OCI-LY7 (cell line): Measurements from ENCODE around the gene TBATA. TPM values are rescaled to one million over a fixed set of nuclear protein-coding genes. Genes with fewer than 3 reads are reported as not detected.

Experiments
- BruUV-seq: library from RNA; stranded (reverse); fragments of 400-500 nt; replicated peaks from 2 replicates; lab custom pipeline; 2021; lab: Mats Ljungman, UMichigan
- CTCF ChIA-PET: fragments of 300-600 bp; sonication (Branson Sonifier 250); formaldehyde crosslinking; loops from one replicate; lab custom pipeline; 2022; ENCODE audit warnings: antibody characterized with exemption; ENCODE audit not compliant: unreplicated experiment; lab: Charles Lee
- POLR2A ChIA-PET: fragments of 300-600 bp; sonication (Branson Sonifier 250); formaldehyde crosslinking; loops from one replicate; lab custom pipeline; 2022; ENCODE audit warnings: antibody characterized with exemption; lab: Charles Lee
- DNase-seq: peaks from one replicate; pipeline ENCODE4 v3.0.0-alpha.2; 2015; ENCODE audit warnings: low spot score
- H2AFZ ChIP-seq: fragments of 200-600 bp; sonication (generic), shearing (Covaris generic); 2 replicates; pipeline ENCODE4 v1.6.1; 2014; ENCODE audit warnings: mild to moderate bottlenecking, antibody characterized with exemption, low read length, moderate library complexity
- H3K27ac ChIP-seq: fragments of 200-600 bp; sonication (generic); 2 replicates; pipeline ENCODE4 v1.5.1; 2014; ENCODE audit warnings: mixed run types, low read depth, mild to moderate bottlenecking, moderate library complexity, low read length, inconsistent platforms; ENCODE audit not compliant: poor library complexity, severe bottlenecking
- H3K36me3 ChIP-seq: fragments of 200-600 bp; sonication (generic); 2 replicates; pipeline ENCODE4 v1.6.1; 2014; ENCODE audit warnings: mild to moderate bottlenecking, antibody characterized with exemption, low read length, moderate library complexity, mixed read lengths; ENCODE audit not compliant: insufficient read depth
- H3K4me1 ChIP-seq: fragments of 200-600 bp; sonication (generic); 2 replicates; pipeline ENCODE4 v1.5.1; 2014; ENCODE audit warnings: mild to moderate bottlenecking, low read length; ENCODE audit not compliant: insufficient read depth, poor library complexity, severe bottlenecking
- H3K4me2 ChIP-seq: fragments of 200-600 bp; sonication (generic); 2 replicates; pipeline ENCODE4 v1.6.1; 2014; ENCODE audit warnings: mild to moderate bottlenecking, low read length
- H3K4me3 ChIP-seq: fragments of 200-600 bp; sonication (generic); 2 replicates; pipeline ENCODE4 v1.5.1; 2014; ENCODE audit warnings: mild to moderate bottlenecking, low read depth, low read length; ENCODE audit not compliant: poor library complexity, severe bottlenecking
- H3K79me2 ChIP-seq: fragments of 200-600 bp; sonication (generic); 2 replicates; pipeline ENCODE4 v1.6.1; 2016; ENCODE audit warnings: low read depth, mild to moderate bottlenecking, low read length, moderate library complexity, mixed read lengths; ENCODE audit not compliant: insufficient read depth
- H3K9me2 ChIP-seq: fragments of 200-600 bp; sonication (generic); 2 replicates; pipeline ENCODE4 v1.6.1; 2016; ENCODE audit warnings: mild to moderate bottlenecking, low read length, mixed read lengths; ENCODE audit not compliant: insufficient read depth
- H3K9me3 ChIP-seq: fragments of 200-600 bp; sonication (generic); 2 replicates; pipeline ENCODE4 v1.6.1; 2014; ENCODE audit warnings: mild to moderate bottlenecking, mixed run types, low read length, mixed read lengths
- H4K20me1 ChIP-seq: fragments of 200-600 bp; sonication (generic); 2 replicates; pipeline ENCODE4 v1.6.1; 2014; ENCODE audit warnings: mild to moderate bottlenecking, antibody characterized with exemption, low read length, moderate library complexity, mixed read lengths; ENCODE audit not compliant: insufficient read depth
- CTCF ChIP-seq: fragments of 200-600 bp; sonication (generic); conservative IDR thresholded peaks from 2 replicates; pipeline ENCODE4 v1.5.1; 2014; ENCODE audit warnings: mild to moderate bottlenecking, antibody characterized with exemption, low read length, moderate library complexity, mixed read lengths
- EZH2phosphoT487 ChIP-seq: fragments of 200-600 bp; sonication (generic); IDR thresholded peaks from 2 replicates; pipeline ENCODE4 v1.6.1; 2018; ENCODE audit warnings: low read depth, borderline replicate concordance, mild to moderate bottlenecking, mixed run types, antibody characterized with exemption, low read length, moderate library complexity, mixed read lengths
- intact Hi-C: fragments of 100-400 bp; cut with micrococcal nuclease; formaldehyde crosslinking; loops from one replicate; pipeline ENCODE4 v1.10.0; 2022; ENCODE audit not compliant: unreplicated experiment
- total RNA-seq, 2 experiments: library from RNA; depleted of rRNA in 1 of 2; stranded (reverse); fragments of >200 nt in 1 of 2; shearing (Covaris generic) in 1 of 2; gene quantifications; 2 replicates each; pipeline ENCODE4 v1.2.3, GENCODE V29; 2014 to 2022

TBATA gene
- total RNA-seq, 2 experiments from 2014 or later, result not detected

- Histone ChIP-seq H3K9me2 (no peaks in the 10 kb centered on the region), H3K4me3 (no peak overlapping the region), H3K4me1 (no peaks in the 10 kb centered on the region), H3K27ac (no peak overlapping the region), H2AFZ (no peak overlapping the region), H3K4me2 (no peak overlapping the region), H3K9me3 (no peaks in the 10 kb centered on the region), H3K79me2 (no peaks in the 10 kb centered on the region), H3K36me3 (no peaks in the 10 kb centered on the region), H4K20me1 (no peaks in the 10 kb centered on the region)
- TF ChIP-seq EZH2phosphoT487, result no peak
- no peak for TF ChIP-seq CTCF
- no peak for DNase-seq
- ChIA-PET POLR2A (no interaction called here), CTCF (no interaction called here)
- BruUV-seq, result no TSS peak
- intact Hi-C loops, result no loop called here
These were observed 8.6 kb downstream of the TBATA start for GRCh38 chr10:70776455-70777005.

GRCh38 chr10:70775679-70776454 is 9.3 kb downstream of the TBATA start:
- DNase-seq, result no peak
- no peak overlapping the region for H3K27ac ChIP-seq
- H3K9me2 ChIP-seq, result no peaks in the 10 kb centered on the region
- H3K4me3 ChIP-seq, result no peak overlapping the region
- intact Hi-C loops, result no loop called here
- ChIA-PET CTCF (no interaction called here), POLR2A (no interaction called here)
- no peaks in the 10 kb centered on the region for H4K20me1 ChIP-seq
- no peak overlapping the region for H2AFZ ChIP-seq
- no peaks in the 10 kb centered on the region for H3K36me3 ChIP-seq
- no peaks in the 10 kb centered on the region for H3K9me3 ChIP-seq
- no peak overlapping the region for H3K4me2 ChIP-seq
- no TSS peak for BruUV-seq
- no peak for TF ChIP-seq CTCF
- no peak for TF ChIP-seq EZH2phosphoT487
- H3K4me1 ChIP-seq, result no peaks in the 10 kb centered on the region
- no peaks in the 10 kb centered on the region for H3K79me2 ChIP-seq
